Measurements from ENCODE around the gene TBC1D14.

The TBC1D14 gene

DNA sequence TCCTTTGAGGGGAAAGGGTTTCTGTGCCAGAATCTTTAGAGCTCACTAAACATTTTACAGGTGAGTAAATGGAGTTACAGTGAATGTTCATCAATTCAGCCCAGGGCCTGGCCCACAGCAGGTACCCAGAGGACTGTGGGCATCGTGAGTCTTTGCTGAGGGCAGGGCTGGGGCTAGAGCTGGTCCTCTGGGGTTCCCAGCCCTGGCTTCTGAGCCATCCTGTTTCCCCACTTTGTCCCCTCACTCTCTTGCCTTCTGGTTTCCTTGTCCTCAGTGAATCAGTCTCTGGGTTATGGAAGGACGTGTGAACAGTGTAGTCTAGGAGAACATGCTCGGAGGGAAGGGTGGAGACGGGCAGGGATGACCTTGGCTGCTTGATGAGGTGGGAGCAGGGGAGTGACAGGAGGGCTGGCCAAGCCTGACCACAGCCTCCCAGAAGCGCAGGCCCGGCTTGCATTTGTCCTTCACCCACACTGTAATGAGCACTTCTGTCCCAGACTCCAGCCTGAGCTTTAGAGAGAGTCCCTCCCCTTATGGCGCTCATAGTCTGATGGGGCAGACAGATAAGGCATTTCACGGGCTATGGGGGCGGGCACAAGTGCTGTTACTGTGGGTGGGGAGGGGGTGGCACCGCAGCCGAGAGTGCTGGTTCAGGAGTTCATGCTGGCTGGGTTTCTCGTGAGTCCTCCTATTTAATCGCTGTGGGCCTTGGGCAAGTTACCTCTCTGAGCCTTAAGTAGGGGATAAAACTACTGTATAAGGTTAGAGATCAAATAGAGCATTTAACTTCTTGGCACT lies 17.3 kb downstream of the TBC1D14 start:
- peak in 1 of 56 donors; percentile 27 for DNase-seq

- no peak for DNase-seq
Measured at GRCh38 chr4:6928081-6928480, 18.5 kb downstream of the TBC1D14 start.

GRCh38 chr4:6929339-6929811 lies 19.7 kb downstream of the TBC1D14 start:
- DNase-seq, result no peak

DNA sequence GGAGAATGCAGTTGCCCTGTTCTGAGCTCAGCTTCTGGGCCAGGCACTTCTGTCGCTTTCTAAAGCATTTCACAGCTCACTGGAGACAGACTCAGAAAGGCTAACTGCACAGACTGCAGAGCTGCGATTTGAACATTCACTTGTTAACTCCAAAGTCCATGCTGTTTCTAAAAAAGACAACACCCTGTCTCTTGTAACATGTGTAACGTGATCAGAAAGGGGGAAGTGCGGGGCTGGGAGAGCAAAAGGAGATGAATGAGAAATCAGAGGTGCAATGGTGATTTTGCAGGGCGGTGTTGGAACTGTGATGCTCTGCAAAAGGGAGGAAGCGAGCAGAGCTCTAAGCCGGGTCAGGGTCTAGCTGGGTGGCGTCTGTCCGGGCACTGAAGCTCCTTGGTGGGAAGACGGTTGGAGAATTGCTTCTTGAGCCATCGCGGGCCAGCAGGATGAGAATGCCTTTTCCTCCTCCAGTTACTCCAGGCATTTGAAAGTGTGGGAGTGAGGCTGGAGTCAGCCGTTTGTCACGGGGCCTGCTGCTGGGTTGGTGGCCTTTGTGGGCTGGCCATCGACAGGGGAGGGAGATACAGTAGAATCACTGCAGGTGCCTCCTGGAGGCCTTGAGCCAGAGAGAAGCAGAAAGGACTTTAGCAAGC lies 20.3 kb downstream of the TBC1D14 start:
- no peak for DNase-seq

GRCh38 chr4:6932475-6932874 lies 22.8 kb downstream of the TBC1D14 start:
- no peak for DNase-seq

DNA sequence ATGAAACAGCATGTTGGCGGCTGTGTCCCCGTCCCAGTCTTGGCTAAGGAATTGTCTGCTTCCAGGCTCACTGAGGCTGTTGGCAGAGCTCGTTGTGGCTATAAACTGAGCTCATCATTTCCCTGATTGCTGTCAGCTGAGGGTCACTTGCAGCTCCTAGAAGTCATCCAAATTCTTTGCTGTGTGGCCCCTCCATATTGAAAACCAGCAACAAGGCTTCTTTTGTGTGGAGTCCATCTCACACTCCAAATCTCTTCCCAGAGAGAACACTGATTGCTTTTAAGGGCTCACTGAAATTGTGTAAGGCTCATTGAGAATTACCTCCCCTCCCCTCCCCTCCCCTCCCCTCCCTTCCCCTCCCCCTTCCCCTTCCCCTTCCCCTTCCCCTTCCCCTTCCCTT lies 23.3 kb downstream of the TBC1D14 start:
- peak in 2 of 56 donors; percentile 29 to 32 for DNase-seq

- no peak for DNase-seq
Measured at GRCh38 chr4:6933691-6934430, 24.2 kb downstream of the TBC1D14 start.

GRCh38 chr4:6935965-6936364 lies 26.3 kb downstream of the TBC1D14 start:
- DNase-seq, result no peak

DNA sequence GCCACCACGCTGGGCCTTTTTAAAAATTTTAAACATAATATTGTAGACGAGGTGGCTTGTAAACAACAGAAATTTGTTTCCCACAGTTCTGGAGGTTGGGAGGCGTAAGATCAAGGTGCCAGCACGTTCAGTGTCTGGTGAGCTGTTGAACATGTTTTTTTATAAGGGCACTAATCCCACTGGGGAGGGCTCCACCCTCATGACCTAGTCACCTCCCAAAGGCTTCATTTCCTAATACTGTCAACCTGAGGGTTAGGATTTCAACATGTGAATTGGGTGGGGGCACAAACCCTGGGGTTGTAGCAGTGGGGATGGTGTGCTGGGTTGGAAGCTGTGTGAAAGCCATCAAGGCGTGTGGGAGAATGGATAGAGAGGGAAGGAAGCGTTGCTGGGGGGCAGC lies 27.6 kb downstream of the TBC1D14 start:
- no peak for DNase-seq

DNA sequence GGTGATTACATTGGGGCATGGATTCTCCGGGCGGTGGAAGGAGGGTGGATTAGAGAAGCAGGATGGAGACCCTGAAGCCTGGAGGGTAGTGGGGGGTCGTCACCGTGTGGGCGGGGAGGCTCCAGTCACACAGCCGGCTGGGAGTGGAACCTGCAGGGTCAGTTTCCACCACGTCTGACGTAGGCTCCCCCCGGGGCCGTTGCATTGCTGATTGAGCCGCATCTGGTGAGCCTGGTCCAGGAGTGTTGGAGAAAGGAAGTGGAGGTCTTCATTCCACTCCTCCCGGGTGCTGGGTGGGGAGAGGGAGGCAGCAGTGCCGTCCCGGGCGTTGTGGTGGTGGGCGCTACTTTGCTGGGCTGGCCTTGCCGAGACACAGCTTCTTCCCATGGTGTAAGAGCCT lies 28.1 kb downstream of the TBC1D14 start:
- no peak for DNase-seq

DNA sequence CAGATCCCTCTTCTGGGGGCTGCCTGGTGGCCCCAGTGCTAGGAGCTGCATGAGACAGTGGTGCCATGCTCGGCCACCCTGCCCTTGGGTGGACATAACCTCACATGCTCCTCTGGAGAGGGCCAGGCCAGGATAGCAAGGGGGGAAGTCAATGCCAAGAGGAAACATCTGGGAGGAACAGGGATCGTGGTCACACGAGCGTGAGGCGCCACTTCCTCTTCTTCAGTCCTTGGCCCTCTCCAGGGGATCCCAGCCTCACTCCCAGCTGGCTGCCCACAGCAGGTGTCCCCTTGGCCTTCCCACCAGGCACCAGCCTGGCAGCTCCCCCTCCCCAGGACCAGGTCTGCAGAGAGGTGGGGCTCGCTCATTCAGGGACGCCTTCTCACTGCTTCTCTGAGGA lies 28.6 kb downstream of the TBC1D14 start:
- DNase-seq, result peak in 2 of 56 donors; percentile 38 to 44

GRCh38 chr4:6938647-6939271 lies 29.1 kb downstream of the TBC1D14 start:
- DNase-seq, result peak in 3 of 56 donors; percentile 23 to 39 (median 26)

DNA sequence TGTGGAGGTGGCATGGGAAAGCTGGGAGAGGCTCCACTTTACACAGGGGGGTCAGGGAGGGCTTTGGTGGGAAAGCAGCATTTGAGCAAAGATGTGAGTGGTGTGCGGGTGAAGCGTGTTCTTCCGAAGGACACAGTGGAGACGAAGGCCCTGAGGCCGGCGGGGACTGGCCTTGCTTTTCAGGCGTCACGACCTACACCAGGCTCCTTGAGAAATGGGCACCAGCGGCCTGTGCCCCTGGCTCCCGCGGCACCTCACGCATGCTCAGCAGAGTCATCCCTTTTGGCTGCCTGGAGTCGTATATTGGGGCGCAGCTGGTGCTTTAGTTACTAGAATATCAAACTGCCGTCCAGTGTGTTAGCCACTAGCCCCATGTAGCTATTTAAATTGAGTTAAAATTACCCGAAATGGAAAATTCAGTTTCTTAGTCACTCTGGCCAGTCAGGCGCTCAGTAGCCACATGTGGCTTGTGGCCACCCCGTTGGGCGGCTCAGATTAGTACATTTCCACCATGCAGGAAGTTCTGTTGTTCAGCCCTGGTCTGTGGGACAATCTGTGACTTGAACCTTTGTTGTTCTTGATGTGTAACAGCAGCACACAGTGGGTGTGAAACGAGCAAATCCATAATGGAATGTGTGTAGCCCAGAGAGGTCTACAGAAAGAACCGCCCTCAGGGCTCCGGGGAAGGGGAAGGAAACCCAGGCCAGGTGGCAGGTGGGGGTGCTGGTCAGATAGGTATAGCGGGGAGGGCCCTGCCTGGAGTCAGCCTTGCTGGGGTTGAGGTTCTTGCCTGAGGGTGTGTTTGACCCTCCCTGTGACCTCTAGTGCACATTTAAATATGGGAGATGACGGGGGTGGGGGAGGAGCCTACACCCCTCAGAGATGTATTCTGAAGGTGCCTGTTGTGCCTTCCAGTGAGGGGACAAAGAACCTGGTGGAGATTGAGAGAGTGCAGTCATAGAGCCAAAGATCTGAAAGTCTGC lies 30.4 kb downstream of the TBC1D14 start:
- DNase-seq, result no peak

GRCh38 chr4:6940744-6941137 lies 31.1 kb downstream of the TBC1D14 start:
- no peak for DNase-seq

DNA sequence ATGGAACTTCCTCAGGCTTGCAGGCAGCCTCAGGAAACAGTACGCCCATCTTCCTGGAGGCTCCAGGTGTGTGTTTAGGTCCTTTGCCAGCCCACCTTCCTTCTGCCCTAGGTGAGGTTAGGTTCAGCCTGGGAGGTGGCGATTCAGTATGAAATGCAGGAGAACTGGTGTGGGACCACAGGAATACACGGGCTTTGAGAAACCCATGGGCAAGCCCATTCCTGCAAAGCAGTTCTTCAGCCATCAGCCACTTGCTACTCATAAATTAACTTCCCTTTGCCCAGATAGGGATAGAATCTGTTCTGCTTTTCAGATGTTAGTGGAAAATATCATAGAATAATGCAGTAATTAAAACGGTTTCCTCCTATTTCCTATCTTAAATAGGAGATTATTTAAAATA lies 32.2 kb downstream of the TBC1D14 start:
- DNase-seq, result no peak

DNA sequence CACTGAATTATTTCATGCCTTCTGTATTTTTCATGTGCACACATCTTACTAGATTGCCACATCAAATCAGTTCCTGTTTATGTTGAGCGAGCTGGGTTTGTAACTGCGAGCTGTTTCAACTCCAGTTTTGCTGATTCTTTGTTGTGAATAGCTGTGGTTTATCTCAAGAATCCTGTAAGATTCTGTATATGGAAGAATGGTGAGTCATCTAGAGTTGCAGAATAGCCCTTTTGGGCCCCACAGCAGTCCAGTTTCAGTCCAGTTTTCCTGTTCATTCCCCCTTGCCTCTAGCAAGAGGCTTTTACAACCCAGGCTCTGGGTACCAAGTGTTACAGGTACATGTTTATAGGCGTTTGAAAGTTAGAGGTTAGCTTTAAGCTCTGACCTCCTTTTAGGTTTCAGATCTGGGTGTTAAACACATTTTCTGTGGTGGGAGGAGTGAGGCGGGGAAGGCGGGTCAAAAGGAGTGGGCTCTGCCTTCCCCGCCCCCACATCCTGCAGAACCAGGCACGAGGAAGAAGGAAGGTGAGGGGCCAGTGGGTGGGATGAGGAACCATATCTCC lies 32.7 kb downstream of the TBC1D14 start:
- DNase-seq, result no peak

DNA sequence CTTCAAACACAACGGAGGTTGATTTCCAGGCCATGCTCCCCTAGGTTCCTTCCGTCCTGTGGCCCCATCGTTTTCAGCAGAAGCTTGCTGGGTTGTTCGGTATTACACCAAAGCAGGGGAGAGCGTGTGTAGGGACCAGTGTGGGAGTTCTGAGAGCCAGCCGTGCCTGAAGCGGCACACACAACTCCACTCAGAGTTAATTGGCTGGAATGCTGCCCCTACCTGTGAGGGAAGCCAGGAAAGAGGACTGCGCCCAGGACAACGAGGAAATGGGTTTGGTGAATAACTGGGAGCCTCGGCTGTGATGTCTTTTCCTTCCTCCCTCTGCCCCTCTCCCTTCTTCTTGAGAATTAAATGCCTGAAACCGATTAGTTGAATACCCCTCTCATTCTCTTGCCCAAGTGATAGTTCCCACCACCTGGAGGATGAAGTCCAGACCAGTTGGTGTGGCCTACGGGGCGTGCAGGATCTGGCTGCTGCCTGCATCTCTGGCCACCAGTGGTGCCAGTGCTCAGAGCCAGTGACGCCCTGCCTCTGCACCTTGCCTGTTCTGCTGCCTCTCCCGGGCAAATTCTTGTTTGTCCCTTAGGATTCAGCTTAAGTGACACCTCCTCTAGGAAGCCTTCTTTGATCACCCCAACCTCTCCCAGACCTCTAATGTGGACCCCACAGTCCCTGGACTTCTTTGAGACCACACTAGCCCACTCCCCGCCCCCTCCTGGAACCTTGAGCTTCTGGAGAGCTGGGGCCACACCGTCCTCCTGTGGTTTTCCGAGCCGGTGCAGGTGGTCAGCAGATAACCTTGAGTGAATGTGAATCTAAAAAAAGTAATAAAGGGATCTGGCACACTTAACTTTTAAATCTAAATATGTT lies 33.6 kb downstream of the TBC1D14 start:
- DNase-seq, result no peak

GRCh38 chr4:6943885-6944225 lies 34.2 kb downstream of the TBC1D14 start:
- DNase-seq, result no peak

Data from nucleus accumbens (tissue), 56 donors.